Measurements from ENCODE around the gene PCDH9. TPM values are rescaled to one million over a fixed set of nuclear protein-coding genes. Genes with fewer than 3 reads are reported as not detected.

PCDH9 gene
- total and polyA plus RNA-seq, 2 experiments from 2014 or later = 0.31 to 0.52 TPM

GRCh38 chr13:66781241-66781640 lies 448.9 kb downstream of the PCDH9 start:
- no peaks in the 10 kb centered on the region for H3K9me2 ChIP-seq (ENCODE audit: insufficient read depth)
- H3K27me3 Mint-ChIP-seq (ENCODE audit: insufficient read depth, low read depth, poor library complexity) = no peaks in the 10 kb centered on the region
- H2AFZ ChIP-seq = no peak overlapping the region

GRCh38 chr13:66780814-66781213 lies 449.3 kb downstream of the PCDH9 start:
- no peaks in the 10 kb centered on the region for H3K79me2 ChIP-seq (replicated peaks; ENCODE audit: insufficient read depth)
- no peaks in the 10 kb centered on the region for H3K4me1 ChIP-seq (ENCODE audit: insufficient read depth)
- no peak overlapping the region for H3K27ac ChIP-seq (ENCODE audit: low read depth)
- H3K9me2 ChIP-seq (ENCODE audit: insufficient read depth) = no peaks in the 10 kb centered on the region
- H3K4me3 ChIP-seq = no peak overlapping the region
- no peaks in the 10 kb centered on the region for H3K36me3 Mint-ChIP-seq (ENCODE audit: low read depth)
- no peak overlapping the region for H2AFZ ChIP-seq
- H3K4me1 Mint-ChIP-seq = no peaks in the 10 kb centered on the region
- H3K27me3 ChIP-seq (ENCODE audit: insufficient read depth) = no peaks in the 10 kb centered on the region
- no peaks in the 10 kb centered on the region for H3K36me3 ChIP-seq (ENCODE audit: insufficient read depth)
- ATAC-seq (no peak), DNase-seq (ENCODE audit: low spot score) (no peak)
- TF ChIP-seq CREB1 (CRISPR knock-in tag; IDR thresholded peaks at IDR 0.05; ENCODE audit: low read depth) (no peak), ZNF331 (CRISPR knock-in tag; IDR thresholded peaks at IDR 0.05; ENCODE audit: low read depth) (no peak), ZNF462 (CRISPR knock-in tag; IDR thresholded peaks at IDR 0.05) (no peak)
- no peaks in the 10 kb centered on the region for H3K27me3 Mint-ChIP-seq (ENCODE audit: insufficient read depth, low read depth, poor library complexity)
- no peak overlapping the region for H3K4me2 ChIP-seq
- no peak overlapping the region for H3K4me3 Mint-ChIP-seq
- no peaks in the 10 kb centered on the region for H3F3A ChIP-seq (replicated peaks; ENCODE audit: low read depth)
- no peaks in the 10 kb centered on the region for H4K20me1 ChIP-seq (replicated peaks; ENCODE audit: insufficient read depth)
- H3K9me3 Mint-ChIP-seq = no peaks in the 10 kb centered on the region
- no peak overlapping the region for H3K27ac Mint-ChIP-seq

More at GRCh38 chr13:66781241-66781640, 448.9 kb downstream of the PCDH9 start:
- H3K4me3 Mint-ChIP-seq = no peak overlapping the region
- Histone ChIP-seq H3K4me3 (no peak overlapping the region), H4K20me1 (replicated peaks; ENCODE audit: insufficient read depth) (no peaks in the 10 kb centered on the region), H3K27me3 (ENCODE audit: insufficient read depth) (no peaks in the 10 kb centered on the region), H3K36me3 (ENCODE audit: insufficient read depth) (no peaks in the 10 kb centered on the region), H3K79me2 (replicated peaks; ENCODE audit: insufficient read depth) (no peaks in the 10 kb centered on the region), H3K4me1 (ENCODE audit: insufficient read depth) (no peaks in the 10 kb centered on the region), H3K4me2 (no peak overlapping the region), H3F3A (replicated peaks; ENCODE audit: low read depth) (no peaks in the 10 kb centered on the region), H3K27ac (ENCODE audit: low read depth) (no peak overlapping the region)
- TF ChIP-seq EZH2phosphoT487 (IDR thresholded peaks at IDR 0.05; ENCODE audit: unreplicated experiment) = no peak
- H3K4me1 Mint-ChIP-seq = no peaks in the 10 kb centered on the region
- DNase-seq (ENCODE audit: low spot score) (no peak), ATAC-seq (no peak)
- H3K36me3 Mint-ChIP-seq (ENCODE audit: low read depth) = no peaks in the 10 kb centered on the region
- no peaks in the 10 kb centered on the region for H3K9me3 Mint-ChIP-seq
- no peak overlapping the region for H3K27ac Mint-ChIP-seq

Measured in GM23338 (cell line).